Activated T-cell treated with anti-CD3 and anti-CD28 coated beads, Interleukin-2, amount 50 U/mL, for 72 hours (primary cell): ENCODE data around the gene SORBS2. TPM values are rescaled to one million over a fixed set of nuclear protein-coding genes. Genes with fewer than 3 reads are reported as not detected.

Source experiments
- ATAC-seq, 2 donors: fragments of 150-1000 bp; cut with Tn5 transposase; replicated peaks in 1 of 2; 2 replicates each; pipeline ENCODE4 v1.10.0; 2021; ENCODE audit warnings: moderate library complexity in 2 of 2, mild to moderate bottlenecking in 1 of 2
- DNase-seq, 2 donors: peaks; one replicate each; pipeline ENCODE4 v3.0.0; 2021 to 2022; ENCODE audit warnings: mixed read lengths in 1 of 2
- H3K27ac Mint-ChIP-seq: one replicate; pipeline ENCODE4 v1.8.0; 2022; ENCODE audit warnings: mild to moderate bottlenecking, moderate library complexity, mixed read lengths
- H3K27me3 Mint-ChIP-seq: one replicate; pipeline ENCODE4 v1.8.0; 2022; ENCODE audit warnings: low read depth, mixed read lengths
- H3K36me3 Mint-ChIP-seq, 2 donors: one replicate each; pipeline ENCODE4 v1.8.0; 2022; ENCODE audit warnings: mixed read lengths in 2 of 2, mild to moderate bottlenecking in 1 of 2; ENCODE audit not compliant: insufficient read depth in 2 of 2
- H3K4me1 Mint-ChIP-seq: one replicate; pipeline ENCODE4 v1.8.0; 2022; ENCODE audit warnings: low read depth, mixed read lengths
- H3K4me3 Mint-ChIP-seq, 2 donors: one replicate each; pipeline ENCODE4 v1.8.0; 2022; ENCODE audit warnings: mild to moderate bottlenecking in 2 of 2, mixed read lengths in 2 of 2, moderate library complexity in 2 of 2
- H3K9me3 Mint-ChIP-seq, 2 donors: one replicate each; pipeline ENCODE4 v1.8.0; 2022; ENCODE audit warnings: mixed read lengths in 2 of 2
- total RNA-seq, 2 donors: library from RNA; stranded (reverse); gene quantifications; one replicate each; pipeline ENCODE4 v1.2.3, GENCODE V29; 2022

Gene SORBS2
- total RNA-seq, 2 donors from 2014 or later: 0.26 TPM; not detected in 1

DNA sequence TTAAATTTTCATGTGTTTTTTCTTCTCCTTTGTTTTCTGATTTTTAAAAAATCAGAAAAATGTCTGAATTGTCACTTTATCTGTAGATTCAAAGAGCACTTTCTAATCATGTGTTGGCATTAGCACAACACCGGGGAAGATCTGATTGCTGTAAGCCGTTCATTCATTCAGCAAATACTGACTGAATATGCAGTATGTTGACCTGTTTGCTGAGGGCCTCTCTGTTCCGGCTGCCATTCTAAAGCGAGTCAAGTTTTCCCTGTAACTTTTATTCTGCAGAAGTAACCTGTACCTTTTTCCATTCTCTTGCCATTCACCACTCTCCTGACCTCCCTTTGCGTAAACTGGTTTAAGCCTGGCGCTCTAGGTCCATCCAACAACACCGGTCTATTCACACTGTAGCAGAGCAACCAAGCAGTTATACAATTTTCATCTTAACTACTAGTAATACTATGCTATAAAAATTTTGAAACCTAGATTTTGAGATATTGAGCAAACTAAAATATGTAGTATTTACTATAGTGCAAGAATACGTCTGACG lies 6.7 kb downstream of the SORBS2 start:
- no peak for DNase-seq

DNA sequence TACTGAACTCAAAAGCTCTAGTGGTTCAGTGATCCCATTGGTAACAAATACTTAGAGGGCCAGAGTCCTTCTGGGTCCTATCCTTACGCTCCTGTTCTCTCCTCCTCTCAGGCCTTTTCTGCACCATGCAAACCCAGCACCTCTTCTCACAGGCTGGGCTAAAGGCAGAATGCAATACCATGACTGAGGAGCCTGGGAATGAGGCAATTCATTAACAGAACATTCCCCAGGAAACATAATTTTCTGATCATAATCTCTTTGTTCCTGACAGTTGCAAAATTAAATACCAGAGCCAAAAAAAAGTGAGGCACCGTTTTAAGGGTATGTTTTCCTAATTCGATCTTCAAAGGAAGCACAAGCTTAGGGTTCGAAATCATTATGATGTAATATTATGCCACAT lies 9.0 kb downstream of the SORBS2 start:
- Mint-ChIP-seq H3K9me3 (peaks cover 0 to 2% of the 10 kb centered on the region in 2 donors), H3K27me3 (no peaks in the 10 kb centered on the region), H3K36me3 (no peaks in the 10 kb centered on the region), H3K4me1 (no peaks in the 10 kb centered on the region), H3K27ac (no peak overlapping the region), H3K4me3 (no peak overlapping the region)
- ATAC-seq (no peak), DNase-seq (no peak)

More for the DNA sequence above, 6.7 kb downstream of the SORBS2 start:
- no peak overlapping the region for H3K4me3 Mint-ChIP-seq
- H3K9me3 Mint-ChIP-seq: peaks cover 0 to 2% of the 10 kb centered on the region in 2 donors
- no peak for ATAC-seq
- peaks cover 10% of the 10 kb centered on the region for H3K27me3 Mint-ChIP-seq
- no peaks in the 10 kb centered on the region for H3K4me1 Mint-ChIP-seq
- H3K27ac Mint-ChIP-seq: no peak overlapping the region
- no peaks in the 10 kb centered on the region for H3K36me3 Mint-ChIP-seq

DNA sequence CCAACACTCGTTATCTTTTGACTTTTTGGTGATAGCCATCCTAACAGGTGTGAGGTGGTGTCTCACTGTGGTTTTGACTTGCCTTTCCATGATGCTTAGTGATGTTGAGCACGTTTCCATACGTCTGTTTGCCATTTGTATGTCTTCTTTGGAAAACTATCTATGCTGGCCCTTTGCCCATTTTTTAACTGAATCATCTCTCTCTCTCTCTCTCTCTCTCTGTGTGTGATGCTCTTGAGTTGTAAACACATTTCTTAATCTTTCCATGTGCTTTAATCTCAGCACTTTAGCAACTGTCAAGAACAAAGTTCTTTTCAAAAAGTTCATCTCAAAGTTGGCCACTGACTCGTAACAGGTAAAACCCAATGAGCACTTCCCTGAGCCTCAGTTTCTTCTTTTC lies 10.5 kb downstream of the SORBS2 start:
- DNase-seq (no peak), ATAC-seq (no peak)
- H3K4me1 Mint-ChIP-seq: no peaks in the 10 kb centered on the region
- H3K27ac Mint-ChIP-seq: no peak overlapping the region
- no peak overlapping the region for H3K4me3 Mint-ChIP-seq
- no peaks in the 10 kb centered on the region for H3K27me3 Mint-ChIP-seq
- H3K36me3 Mint-ChIP-seq: no peaks in the 10 kb centered on the region
- peaks cover 0 to 2% of the 10 kb centered on the region in 2 donors for H3K9me3 Mint-ChIP-seq

DNA sequence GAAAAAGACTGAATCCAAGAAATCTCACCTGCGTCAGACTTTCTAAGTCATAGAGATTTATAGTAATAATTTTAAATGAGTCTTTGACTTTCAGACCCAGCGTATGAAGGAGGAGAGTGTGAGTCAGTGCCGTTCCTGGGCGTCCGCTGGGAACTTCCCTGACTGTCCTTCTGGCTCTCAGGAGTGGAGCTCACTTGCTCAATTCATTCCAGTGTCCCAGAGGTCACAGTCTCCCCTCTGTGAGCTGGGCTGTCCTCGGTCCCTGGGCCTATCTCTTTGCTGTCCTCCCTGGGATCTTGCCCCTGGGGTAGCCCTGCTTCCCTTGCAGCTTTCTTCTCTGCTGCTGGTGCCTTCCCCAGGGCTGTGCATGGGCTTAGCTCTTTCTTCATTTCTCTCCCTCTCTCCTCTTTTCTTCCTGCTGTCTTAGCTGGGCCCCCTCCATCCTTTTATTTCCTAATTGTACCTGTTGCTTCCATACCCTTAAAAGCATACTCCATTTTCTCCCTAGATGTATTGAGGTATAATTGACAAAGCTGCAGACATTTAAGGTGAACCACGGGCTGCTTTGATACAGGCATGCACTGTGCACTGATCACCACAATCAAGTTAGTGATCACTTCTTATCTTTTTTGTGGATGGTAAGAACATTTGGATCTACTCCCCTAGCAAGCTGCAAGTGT lies 11.6 kb downstream of the SORBS2 start:
- Mint-ChIP-seq H3K27me3 (no peaks in the 10 kb centered on the region), H3K36me3 (no peaks in the 10 kb centered on the region), H3K4me3 (no peak overlapping the region), H3K9me3 (peaks cover 0 to 2% of the 10 kb centered on the region in 2 donors), H3K4me1 (no peaks in the 10 kb centered on the region), H3K27ac (no peak overlapping the region)
- DNase-seq (no peak), ATAC-seq (no peak)

DNA sequence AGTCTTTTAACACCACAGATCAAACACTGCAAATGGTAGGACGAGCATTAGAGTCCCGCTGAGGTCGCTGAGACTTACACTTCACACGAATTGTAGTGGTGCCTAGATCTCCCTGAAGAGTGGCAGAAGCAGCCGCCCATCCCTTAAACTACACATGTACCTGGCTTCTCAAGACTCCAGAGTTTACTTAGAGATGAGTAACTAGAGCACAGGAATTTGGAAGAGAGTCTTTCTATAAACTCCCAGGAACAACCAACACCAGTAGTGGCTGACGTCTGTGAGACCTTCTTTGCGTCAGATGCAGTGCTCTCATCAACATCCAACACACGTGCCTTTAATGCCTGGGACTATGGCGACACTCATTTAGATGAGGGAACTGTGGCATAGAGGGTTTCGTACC lies 12.6 kb downstream of the SORBS2 start:
- Mint-ChIP-seq H3K27ac (no peak overlapping the region), H3K27me3 (no peaks in the 10 kb centered on the region), H3K4me3 (no peak overlapping the region)

DNA sequence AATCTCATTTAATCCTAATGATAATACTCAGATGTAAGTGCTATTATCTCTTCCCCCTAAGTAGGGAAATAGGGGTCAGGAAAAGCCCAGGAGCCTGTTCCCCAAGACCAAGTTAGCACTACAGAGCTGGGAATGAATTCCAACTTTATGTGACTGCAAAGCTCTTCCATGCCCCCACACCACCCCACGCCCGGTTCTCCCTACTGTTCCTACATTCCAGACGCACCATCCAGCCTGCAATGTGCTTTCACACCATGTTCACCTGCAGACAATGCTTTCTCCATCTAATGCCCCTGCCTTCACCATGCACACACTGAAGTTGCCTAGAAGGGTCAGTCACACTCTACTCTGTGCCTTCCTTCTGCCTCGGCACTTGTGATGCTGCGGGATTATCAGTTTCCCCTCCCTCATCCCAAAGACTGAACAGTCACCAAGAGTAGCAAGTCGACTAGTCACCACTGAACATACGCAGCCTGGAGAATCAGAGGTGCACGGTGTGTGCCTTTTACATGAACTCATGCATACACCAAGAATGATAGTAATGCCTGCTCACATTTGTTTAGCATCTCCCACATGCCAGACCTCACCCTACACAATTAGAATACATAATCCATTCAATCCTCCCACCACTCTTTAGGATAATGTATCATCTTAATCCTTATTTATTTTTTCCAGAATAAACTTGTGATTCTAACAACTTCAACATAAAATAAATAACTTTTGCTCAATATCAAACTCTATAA lies 14.2 kb downstream of the SORBS2 start:
- Mint-ChIP-seq H3K9me3 (peaks cover 0 to 2% of the 10 kb centered on the region in 2 donors), H3K36me3 (no peaks in the 10 kb centered on the region), H3K4me1 (no peaks in the 10 kb centered on the region), H3K4me3 (no peak overlapping the region), H3K27ac (no peak overlapping the region), H3K27me3 (no peaks in the 10 kb centered on the region)
- no peak for ATAC-seq
- no peak for DNase-seq

More for the DNA sequence above, 12.6 kb downstream of the SORBS2 start:
- DNase-seq: no peak
- Mint-ChIP-seq H3K36me3 (no peaks in the 10 kb centered on the region), H3K9me3 (peaks cover 0 to 2% of the 10 kb centered on the region in 2 donors), H3K4me1 (no peaks in the 10 kb centered on the region)
- ATAC-seq: no peak

DNA sequence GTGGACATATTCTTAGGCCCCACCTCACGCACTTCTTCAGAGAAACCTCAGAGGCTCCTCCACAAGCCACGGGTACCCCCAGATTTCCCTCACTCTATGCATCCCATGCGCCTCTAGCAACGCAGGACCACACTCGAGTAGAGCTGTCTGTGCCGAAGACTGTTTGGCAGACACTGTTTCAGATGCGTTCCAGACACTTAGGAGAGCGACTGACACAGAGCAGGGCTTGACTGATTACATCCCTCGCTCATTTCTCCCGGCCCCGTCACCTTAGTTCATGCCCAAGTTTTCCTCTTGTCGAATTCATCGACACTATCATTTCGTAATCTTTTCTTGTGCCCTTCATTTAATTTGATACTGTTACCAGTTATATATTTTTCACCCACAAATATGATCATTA lies 15.0 kb downstream of the SORBS2 start:
- Mint-ChIP-seq H3K27ac (no peak overlapping the region), H3K4me1 (no peaks in the 10 kb centered on the region), H3K9me3 (no peaks in the 10 kb centered on the region), H3K27me3 (no peaks in the 10 kb centered on the region), H3K4me3 (no peak overlapping the region), H3K36me3 (no peaks in the 10 kb centered on the region)
- DNase-seq (no peak), ATAC-seq (no peak)

DNA sequence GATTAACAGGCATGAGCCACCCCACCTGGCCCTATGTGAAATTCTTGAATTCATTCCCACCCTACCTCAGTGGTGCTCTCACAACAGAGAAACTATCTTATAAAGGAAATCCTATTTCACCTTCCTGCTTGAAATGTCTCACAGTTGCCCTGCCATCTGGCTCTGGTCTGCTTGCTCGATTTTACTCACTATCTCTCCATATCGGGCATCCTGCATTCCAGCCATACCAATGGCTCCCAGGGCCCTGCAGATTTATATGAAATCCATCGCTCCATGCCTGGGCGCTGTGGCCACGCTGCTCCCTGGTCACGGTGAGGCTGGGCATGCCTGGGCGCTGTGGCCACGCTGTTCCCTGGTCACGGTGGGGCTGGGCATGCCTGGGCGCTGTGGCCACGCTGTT lies 15.8 kb downstream of the SORBS2 start:
- Mint-ChIP-seq H3K36me3 (no peaks in the 10 kb centered on the region), H3K4me1 (no peaks in the 10 kb centered on the region), H3K27me3 (no peaks in the 10 kb centered on the region), H3K4me3 (no peak overlapping the region), H3K27ac (no peak overlapping the region), H3K9me3 (no peaks in the 10 kb centered on the region)
- DNase-seq: no peak
- no peak for ATAC-seq

DNA sequence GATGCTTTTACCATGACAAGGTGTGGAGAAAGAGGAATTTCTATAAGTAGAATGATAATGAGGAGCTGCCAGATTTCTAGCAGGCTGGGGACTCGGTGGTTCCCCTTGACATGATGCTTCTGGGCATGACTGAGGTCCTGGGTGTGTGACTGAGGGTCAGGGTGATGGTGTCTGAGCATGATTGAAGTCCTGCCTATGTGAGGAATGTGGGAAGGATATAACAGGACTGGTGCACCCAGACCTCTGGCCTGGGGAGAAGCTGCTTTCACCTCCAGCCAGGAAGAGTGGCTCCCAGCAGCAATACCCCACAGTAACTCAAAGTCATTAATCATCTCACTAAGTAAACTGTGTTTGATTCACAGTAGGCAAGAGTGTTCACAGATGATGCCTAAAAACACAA lies 17.4 kb downstream of the SORBS2 start:
- Mint-ChIP-seq H3K9me3 (no peaks in the 10 kb centered on the region), H3K4me1 (no peaks in the 10 kb centered on the region), H3K4me3 (no peak overlapping the region), H3K27me3 (no peaks in the 10 kb centered on the region), H3K36me3 (no peaks in the 10 kb centered on the region), H3K27ac (no peak overlapping the region)
- ATAC-seq (no peak), DNase-seq (no peak)

DNA sequence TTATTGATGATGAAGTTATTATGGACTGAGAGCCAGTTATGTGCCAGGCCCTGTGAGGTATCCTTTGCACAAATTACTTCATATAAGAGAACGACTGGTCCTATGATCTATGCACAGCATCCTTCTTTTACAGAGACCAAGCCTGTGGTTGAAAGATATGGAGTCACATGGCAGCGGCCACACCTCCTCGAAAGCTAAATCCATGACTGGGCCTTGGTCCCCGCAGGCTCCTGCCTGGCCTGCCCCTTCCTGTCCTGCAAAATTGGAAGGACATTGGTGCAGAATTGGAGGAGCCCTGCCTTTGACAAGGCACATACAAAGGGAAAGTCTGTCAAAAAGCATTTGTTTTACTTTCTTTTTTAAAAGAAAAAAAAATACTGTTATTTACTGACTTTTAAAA lies 18.3 kb downstream of the SORBS2 start:
- Mint-ChIP-seq H3K27ac (no peak overlapping the region), H3K9me3 (no peaks in the 10 kb centered on the region), H3K4me3 (no peak overlapping the region), H3K27me3 (no peaks in the 10 kb centered on the region), H3K36me3 (no peaks in the 10 kb centered on the region), H3K4me1 (no peaks in the 10 kb centered on the region)
- no peak for ATAC-seq
- no peak for DNase-seq

DNA sequence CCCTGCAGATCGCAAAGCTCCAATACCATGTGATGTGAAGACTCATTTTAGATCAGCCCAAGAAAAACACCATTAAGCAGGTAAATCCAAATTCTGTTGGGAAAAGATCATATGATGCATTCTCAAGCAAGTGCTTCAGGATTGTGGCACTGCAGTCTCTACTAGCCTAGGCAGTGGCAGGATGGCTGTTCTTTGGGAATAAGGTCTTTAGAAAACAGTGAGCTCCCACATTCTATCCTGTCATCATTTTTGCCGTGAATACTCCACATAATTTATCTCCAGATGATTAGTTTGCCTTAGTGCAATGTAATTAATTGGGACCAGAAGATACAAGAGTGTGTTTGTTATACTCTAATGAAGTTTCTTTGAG lies 18.9 kb downstream of the SORBS2 start:
- Mint-ChIP-seq H3K4me1 (no peaks in the 10 kb centered on the region), H3K36me3 (no peaks in the 10 kb centered on the region), H3K27me3 (no peaks in the 10 kb centered on the region), H3K4me3 (no peak overlapping the region), H3K9me3 (no peaks in the 10 kb centered on the region), H3K27ac (no peak overlapping the region)
- DNase-seq (no peak), ATAC-seq (no peak)

DNA sequence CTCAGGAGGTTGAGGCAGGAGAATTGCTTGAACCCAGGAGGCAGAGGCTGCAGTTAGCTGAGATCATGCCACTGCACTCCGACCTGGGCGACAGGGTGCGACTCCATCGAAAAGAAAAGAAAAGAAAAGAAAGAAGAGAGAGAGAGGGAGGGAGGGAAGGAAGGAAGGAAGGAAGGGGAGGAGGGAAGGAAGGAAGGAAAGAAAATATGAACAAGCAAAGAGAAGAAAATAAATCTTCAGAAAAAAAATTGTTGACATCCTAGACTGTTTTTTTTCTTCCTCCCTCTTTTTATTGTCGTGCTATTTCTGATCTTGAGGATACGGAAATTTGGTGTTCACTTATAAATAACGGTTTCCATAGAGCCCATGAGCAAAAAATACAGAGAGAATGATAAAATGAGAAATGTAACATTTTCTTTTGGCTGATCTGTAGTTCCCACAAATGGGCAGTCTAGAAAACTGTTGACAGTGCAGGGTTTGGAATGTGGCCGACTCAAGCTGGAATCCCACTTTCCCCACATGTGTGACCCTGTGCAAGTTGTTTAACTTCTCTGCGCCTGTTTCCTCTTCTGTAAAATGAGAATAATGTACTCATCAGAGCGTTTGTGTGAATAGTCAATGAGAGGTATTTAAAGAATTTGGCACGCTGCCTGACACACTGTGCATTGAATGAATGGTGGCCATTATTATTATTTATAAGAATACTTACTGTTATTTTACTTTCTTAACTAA lies 19.4 kb downstream of the SORBS2 start:
- H3K27ac Mint-ChIP-seq: no peak overlapping the region
- no peak for ATAC-seq
- no peaks in the 10 kb centered on the region for H3K9me3 Mint-ChIP-seq
- no peaks in the 10 kb centered on the region for H3K36me3 Mint-ChIP-seq
- no peak for DNase-seq
- H3K27me3 Mint-ChIP-seq: no peaks in the 10 kb centered on the region
- H3K4me1 Mint-ChIP-seq: no peaks in the 10 kb centered on the region
- no peak overlapping the region for H3K4me3 Mint-ChIP-seq

DNA sequence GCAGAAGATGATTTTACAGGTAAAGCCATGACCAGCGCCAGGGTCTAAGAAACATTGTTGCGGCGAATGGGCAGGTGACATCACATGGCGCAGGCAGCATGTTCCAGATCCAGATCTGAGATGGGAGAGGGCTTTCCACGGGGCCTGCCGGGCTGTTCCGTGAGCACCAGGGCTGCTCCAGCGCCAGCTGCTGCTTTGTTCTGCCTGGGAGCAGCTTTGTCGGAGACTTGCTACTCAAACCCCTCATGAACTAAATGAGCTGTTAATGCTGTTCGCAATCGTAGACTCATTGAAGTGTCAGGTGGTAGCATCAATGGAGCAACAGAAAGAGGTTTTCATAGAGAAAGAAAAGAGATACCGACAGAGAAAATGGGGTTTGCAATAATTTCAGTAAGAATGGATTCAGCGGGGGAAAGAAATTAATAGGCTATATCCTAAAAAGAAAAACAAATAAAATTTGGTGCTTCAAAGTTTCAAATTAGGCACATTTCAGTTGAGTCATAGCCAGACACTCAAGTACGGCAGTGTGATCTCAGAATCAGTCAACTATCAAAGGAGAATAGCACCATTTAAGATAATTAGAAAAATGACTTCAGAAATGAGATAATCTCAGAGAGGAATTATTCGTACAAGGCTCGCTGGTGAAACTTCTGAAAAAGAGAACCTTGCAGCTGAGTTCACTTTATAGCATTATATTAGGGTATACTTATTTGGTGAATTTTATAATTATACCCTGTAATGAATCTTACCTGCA lies 23.9 kb downstream of the SORBS2 start:
- H3K4me1 Mint-ChIP-seq: no peaks in the 10 kb centered on the region
- no peak for ATAC-seq
- no peaks in the 10 kb centered on the region for H3K9me3 Mint-ChIP-seq
- DNase-seq: no peak
- no peaks in the 10 kb centered on the region for H3K36me3 Mint-ChIP-seq
- H3K27me3 Mint-ChIP-seq: no peaks in the 10 kb centered on the region
- H3K4me3 Mint-ChIP-seq: no peak overlapping the region
- no peak overlapping the region for H3K27ac Mint-ChIP-seq
